ENCODE measurements around the gene EIF2S3. TPM values are rescaled to one million over a fixed set of nuclear protein-coding genes. Genes with fewer than 3 reads are reported as not detected.

The EIF2S3 gene
- total RNA-seq, 4 donors from 2014 or later: 50.5 to 129 (median 80.5) TPM

- intact Hi-C loops (cut with DNase I; ENCODE audit: low total_unique reads): no loop called here
- H3K36me3 ChIP-seq: no peaks in the 10 kb centered on the region
- H3K9me3 ChIP-seq: no peaks in the 10 kb centered on the region
- peak overlapping the region; percentile 93 to 98 (median 97) for H3K27ac ChIP-seq
- DNase-seq: peak; percentile 86
- 50% methylated on average over 41 of the region's 111 CpGs; no CpG with 5 or more reads in 1 of the 2 donors for WGBS, 2 donors (ENCODE audit: low coverage in 1 of 2)
- H3K4me1 ChIP-seq: peaks cover 0 to 3% (median 0%) of the 10 kb centered on the region in 4 donors
- H3K27me3 ChIP-seq: no peaks in the 10 kb centered on the region
- in situ Hi-C loops (cut with MboI; ENCODE audit: low pct_ligation_motif_present in 1 of 4, low pct_unique_long_range_greater_than_20kb in 1 of 4, low sequenced_read_pairs in 3 of 4): loop anchor here in 2 of 4 donors (10.0 to 25.0 kb wide), 2 partner anchors 113 to 120 kb away; partner anchors contain the start of genes APOO (in 2 of the 2) and CXorf58 (in 2 of the 2)
- H3K4me3 ChIP-seq: peak overlapping the region; percentile 60 to 95 (median 80)
- peak; percentile 88 to 93 (median 93) for TF ChIP-seq POLR2AphosphoS5 (IDR thresholded peaks at IDR 0.05)
- no peak for TF ChIP-seq EP300 (IDR thresholded peaks at IDR 0.05; ENCODE audit: low read depth)
- TF ChIP-seq POLR2A (IDR thresholded peaks at IDR 0.05): peak; percentile 78
- peak in 1 of 5 experiments; percentile 7 for TF ChIP-seq CTCF (IDR thresholded peaks at IDR 0.05)
These were observed 29.7 kb upstream of the EIF2S3 start for GRCh38 chrX:24024819-24025740.

GRCh38 chrX:24025741-24026403 is 28.9 kb upstream of the EIF2S3 start:
- DNase-seq: no peak
- intact Hi-C loops (cut with DNase I; ENCODE audit: low total_unique reads): no loop called here
- WGBS, 2 donors (ENCODE audit: low coverage in 1 of 2): 0 to 56% methylated on average over 5 to 46 of the region's 46 CpGs

GRCh38 chrX:24026432-24026831 is 28.3 kb upstream of the EIF2S3 start:
- in situ Hi-C loops (cut with MboI; ENCODE audit: low pct_ligation_motif_present in 1 of 4, low pct_unique_long_range_greater_than_20kb in 1 of 4, low sequenced_read_pairs in 3 of 4) (loop anchor here in 2 of 4 donors (10.0 to 25.0 kb wide), 2 partner anchors 114 to 122 kb away; partner anchors contain the start of genes APOO (in 2 of the 2) and CXorf58 (in 2 of the 2)), intact Hi-C loops (cut with DNase I; ENCODE audit: low total_unique reads) (no loop called here)
- TF ChIP-seq CTCF (IDR thresholded peaks at IDR 0.05) (no peak), POLR2A (IDR thresholded peaks at IDR 0.05) (no peak), EP300 (IDR thresholded peaks at IDR 0.05; ENCODE audit: low read depth) (no peak)
- H3K9me3 ChIP-seq: no peaks in the 10 kb centered on the region
- H3K4me1 ChIP-seq: peaks cover 0 to 3% (median 0%) of the 10 kb centered on the region in 4 donors
- no peaks in the 10 kb centered on the region for H3K36me3 ChIP-seq
- no peak for DNase-seq
- H3K27ac ChIP-seq: peak overlapping the region; percentile 93 to 98 (median 97)
- H3K27me3 ChIP-seq: no peaks in the 10 kb centered on the region
- H3K4me3 ChIP-seq: peak overlapping the region in 2 of 4 donors; percentile 91 to 95
- WGBS, 2 donors (ENCODE audit: low coverage in 1 of 2): 31 to 49% methylated on average over 4 to 13 of the region's 13 CpGs

More at GRCh38 chrX:24025741-24026403, 28.9 kb upstream of the EIF2S3 start:
- TF ChIP-seq CTCF (IDR thresholded peaks at IDR 0.05) (no peak), POLR2AphosphoS5 (IDR thresholded peaks at IDR 0.05) (no peak), POLR2A (IDR thresholded peaks at IDR 0.05) (peak; percentile 11)
- Histone ChIP-seq H3K27ac (peak overlapping the region; percentile 93 to 98 (median 97)), H3K4me3 (peak overlapping the region; percentile 57 to 95 (median 76)), H3K4me1 (peaks cover 0 to 3% (median 0%) of the 10 kb centered on the region in 4 donors), H3K27me3 (no peaks in the 10 kb centered on the region), H3K36me3 (no peaks in the 10 kb centered on the region), H3K9me3 (no peaks in the 10 kb centered on the region)
- in situ Hi-C loops (cut with MboI; ENCODE audit: low pct_ligation_motif_present in 1 of 4, low pct_unique_long_range_greater_than_20kb in 1 of 4, low sequenced_read_pairs in 3 of 4): loop anchor here in 2 of 4 donors (10.0 to 25.0 kb wide), 2 partner anchors 114 to 121 kb away; partner anchors contain the start of genes APOO (in 2 of the 2) and CXorf58 (in 2 of the 2)
